Measurements from ENCODE around the gene OSBPL10.

Gene OSBPL10

GRCh38 chr3:31701286-31701685 is 279.8 kb downstream of the OSBPL10 start:
- ChIA-PET CTCF (no interaction called here), POLR2A (no interaction called here)
- no peak overlapping the region for H3K4me3 ChIP-seq (ENCODE audit: low read depth, low read length)
- DNase-seq (ENCODE audit: low read depth, low spot score) = no peak
- TF ChIP-seq, protein P1, sequence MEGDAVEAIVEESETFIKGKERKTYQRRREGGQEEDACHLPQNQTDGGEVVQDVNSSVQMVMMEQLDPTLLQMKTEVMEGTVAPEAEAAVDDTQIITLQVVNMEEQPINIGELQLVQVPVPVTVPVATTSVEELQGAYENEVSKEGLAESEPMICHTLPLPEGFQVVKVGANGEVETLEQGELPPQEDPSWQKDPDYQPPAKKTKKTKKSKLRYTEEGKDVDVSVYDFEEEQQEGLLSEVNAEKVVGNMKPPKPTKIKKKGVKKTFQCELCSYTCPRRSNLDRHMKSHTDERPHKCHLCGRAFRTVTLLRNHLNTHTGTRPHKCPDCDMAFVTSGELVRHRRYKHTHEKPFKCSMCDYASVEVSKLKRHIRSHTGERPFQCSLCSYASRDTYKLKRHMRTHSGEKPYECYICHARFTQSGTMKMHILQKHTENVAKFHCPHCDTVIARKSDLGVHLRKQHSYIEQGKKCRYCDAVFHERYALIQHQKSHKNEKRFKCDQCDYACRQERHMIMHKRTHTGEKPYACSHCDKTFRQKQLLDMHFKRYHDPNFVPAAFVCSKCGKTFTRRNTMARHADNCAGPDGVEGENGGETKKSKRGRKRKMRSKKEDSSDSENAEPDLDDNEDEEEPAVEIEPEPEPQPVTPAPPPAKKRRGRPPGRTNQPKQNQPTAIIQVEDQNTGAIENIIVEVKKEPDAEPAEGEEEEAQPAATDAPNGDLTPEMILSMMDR (IDR thresholded peaks at IDR 0.05; ENCODE audit: insufficient read depth, low read length, missing control alignments) = no peak

DNA sequence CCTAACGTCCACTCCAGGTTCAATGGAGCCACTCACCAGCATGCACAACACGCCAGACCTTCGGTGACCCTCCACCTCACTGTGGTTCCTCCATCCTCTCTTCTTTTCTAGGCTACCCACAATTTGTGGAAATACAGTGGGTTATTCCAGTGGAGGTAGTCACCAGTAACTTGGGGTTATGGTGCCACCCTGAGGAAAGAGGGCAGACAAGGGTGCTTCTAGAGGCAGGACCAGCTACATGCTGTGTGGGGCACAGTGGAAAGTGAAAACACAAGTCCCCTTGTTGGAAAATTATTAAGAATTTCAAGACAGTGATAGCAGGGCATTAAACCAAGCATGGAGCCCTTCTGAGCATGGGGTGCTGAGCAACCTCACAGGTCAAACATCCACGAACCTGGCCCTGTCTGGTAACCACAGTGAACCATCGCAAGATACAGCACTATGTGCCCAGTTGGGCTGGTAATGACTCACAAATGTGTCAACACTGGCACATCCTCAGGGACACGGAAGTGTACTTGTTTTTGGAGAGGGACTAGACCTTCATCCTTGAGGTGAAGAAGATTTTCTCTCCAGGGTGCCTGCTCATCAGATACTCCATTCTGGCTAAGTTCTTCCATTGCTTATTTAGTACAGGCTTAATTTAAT is 281.6 kb downstream of the OSBPL10 start:
- H3K4me3 ChIP-seq (ENCODE audit: low read depth, low read length) = no peak overlapping the region
- POLR2A ChIA-PET = no interaction called here
- CTCF ChIA-PET = no interaction called here
- no peak for DNase-seq (ENCODE audit: low read depth, low spot score)
- TF ChIP-seq, protein P1 (IDR thresholded peaks at IDR 0.05; ENCODE audit: insufficient read depth, low read length, missing control alignments) = no peak

DNA sequence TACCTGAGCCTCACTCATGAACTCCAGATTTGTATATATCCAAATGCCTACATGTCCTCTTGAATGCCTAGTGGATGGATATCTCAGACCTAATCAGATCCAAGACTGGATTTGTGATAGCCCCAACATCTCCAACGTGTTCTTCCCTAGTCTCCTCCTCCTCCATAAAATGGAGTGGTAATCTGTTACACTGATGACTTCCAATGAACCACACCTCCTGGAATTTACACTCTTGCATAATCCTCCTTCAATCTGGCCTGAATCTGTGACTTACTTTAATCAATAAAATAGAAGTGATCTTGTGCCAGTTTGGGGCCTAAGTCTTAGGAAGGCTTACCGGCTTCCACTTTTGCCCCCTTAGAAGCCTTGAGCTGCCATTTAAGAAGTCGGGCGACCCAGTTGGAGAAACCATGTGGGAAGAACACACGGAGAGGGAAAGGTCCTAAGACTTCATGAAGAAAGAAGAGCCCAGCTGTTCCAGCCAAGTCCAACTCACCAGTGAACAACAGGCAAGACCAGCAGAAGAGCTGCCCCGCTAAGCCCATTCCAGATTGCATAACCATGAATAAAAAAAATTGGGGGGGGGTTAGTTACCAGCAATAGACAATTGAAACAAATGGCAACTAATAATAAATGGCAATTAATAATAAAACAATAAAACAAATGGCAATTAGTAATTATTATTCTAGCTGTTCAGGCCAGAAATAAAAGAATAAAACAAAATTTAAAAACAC is 284.1 kb downstream of the OSBPL10 start:
- TF ChIP-seq, protein P1 (IDR thresholded peaks at IDR 0.05; ENCODE audit: insufficient read depth, low read length, missing control alignments) = no peak
- CTCF ChIA-PET = no interaction called here
- H3K4me3 ChIP-seq (ENCODE audit: low read depth, low read length) = no peak overlapping the region
- DNase-seq (ENCODE audit: low read depth, low spot score) = no peak
- POLR2A ChIA-PET = no interaction called here

GRCh38 chr3:31696009-31696297 is 285.1 kb downstream of the OSBPL10 start:
- no peak overlapping the region for H3K4me3 ChIP-seq (ENCODE audit: low read depth, low read length)
- CTCF ChIA-PET = no interaction called here
- no peak for DNase-seq (ENCODE audit: low read depth, low spot score)
- TF ChIP-seq, protein P1 (IDR thresholded peaks at IDR 0.05; ENCODE audit: insufficient read depth, low read length, missing control alignments) = no peak
- POLR2A ChIA-PET = no interaction called here

GRCh38 chr3:31695280-31696008 is 285.6 kb downstream of the OSBPL10 start:
- DNase-seq (ENCODE audit: low read depth, low spot score) = no peak
- CTCF ChIA-PET = no interaction called here
- TF ChIP-seq, protein P1 (IDR thresholded peaks at IDR 0.05; ENCODE audit: insufficient read depth, low read length, missing control alignments) = no peak
- POLR2A ChIA-PET = no interaction called here
- no peak overlapping the region for H3K4me3 ChIP-seq (ENCODE audit: low read depth, low read length)

DNA sequence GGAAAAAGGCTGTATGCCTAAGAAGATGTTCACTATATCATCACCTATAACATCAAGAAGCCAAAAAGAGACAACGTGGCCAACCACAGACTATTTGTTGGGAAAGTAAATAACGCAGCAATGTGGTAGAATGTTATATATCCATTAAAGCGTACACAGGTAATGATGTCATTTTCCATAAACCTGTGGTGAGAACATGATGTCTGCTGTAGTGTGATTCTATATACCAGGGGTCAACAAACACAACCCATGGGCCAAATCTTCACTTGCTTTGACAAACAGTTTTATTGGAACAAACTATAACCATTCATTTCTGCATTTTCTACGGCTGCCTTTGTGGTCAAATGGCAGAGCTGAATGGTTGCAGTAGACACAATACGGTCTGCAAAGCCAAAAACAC is 287.7 kb downstream of the OSBPL10 start:
- CTCF ChIA-PET = no interaction called here
- POLR2A ChIA-PET = no interaction called here
- TF ChIP-seq, protein P1 (IDR thresholded peaks at IDR 0.05; ENCODE audit: insufficient read depth, low read length, missing control alignments) = no peak
- no peak for DNase-seq (ENCODE audit: low read depth, low spot score)
- H3K4me3 ChIP-seq (ENCODE audit: low read depth, low read length) = no peak overlapping the region
